PC-3 (cell line): ENCODE results near the gene DPH1. TPM values are rescaled to one million over a fixed set of nuclear protein-coding genes. Genes with fewer than 3 reads are reported as not detected.

ENCODE experiments used
- ATAC-seq: fragments of 200-7000 bp; cut with Tn5 transposase; 2 replicates; pipeline ENCODE4 v1.9.1; 2020; ENCODE audit warnings: mild to moderate bottlenecking, moderate library complexity
- BruUV-seq: library from RNA; stranded (reverse); fragments of 400-500 nt; replicated peaks from 2 replicates; lab custom pipeline; 2021; lab: Mats Ljungman, UMichigan
- CTCF ChIA-PET: fragments of 300-600 bp; sonication (Branson Sonifier 250); formaldehyde crosslinking; loops from one replicate; lab custom pipeline; 2022; ENCODE audit warnings: antibody characterized with exemption; lab: Charles Lee
- POLR2A ChIA-PET: fragments of 300-600 bp; sonication (Branson Sonifier 250); formaldehyde crosslinking; loops from one replicate; lab custom pipeline; 2022; ENCODE audit warnings: antibody characterized with exemption; ENCODE audit not compliant: unreplicated experiment; lab: Charles Lee
- DNase-seq: peaks from one replicate; pipeline ENCODE4 v3.0.0-alpha.2; 2015
- H2AFZ ChIP-seq: fragments of 300-600 bp; sonication (generic); 2 replicates; pipeline ENCODE4 v1.6.0; 2016; ENCODE audit warnings: antibody characterized with exemption, low read length
- H3F3A ChIP-seq: fragments of 300-600 bp; sonication (generic); one replicate; pipeline ENCODE4 v1.6.0; 2017; ENCODE audit warnings: antibody characterized with exemption, low read length, control low read depth, mild to moderate bottlenecking; ENCODE audit not compliant: unreplicated experiment
- H3K27ac ChIP-seq: fragments of 300-600 bp; sonication (generic); 2 replicates; pipeline ENCODE4 v1.5.1; 2016; ENCODE audit warnings: mild to moderate bottlenecking, low read length
- H3K27me3 ChIP-seq: fragments of 300-600 bp; sonication (generic); 2 replicates; pipeline ENCODE4 v1.6.1; 2016; ENCODE audit warnings: low read length, mixed read lengths
- H3K36me3 ChIP-seq: fragments of 300-600 bp; sonication (generic); 2 replicates; pipeline ENCODE4 v1.6.1; 2016; ENCODE audit warnings: low read depth, mixed run types, low read length, mixed read lengths
- H3K4me1 ChIP-seq: fragments of 300-600 bp; sonication (generic); 2 replicates; pipeline ENCODE4 v1.5.1; 2016; ENCODE audit warnings: low read length; ENCODE audit not compliant: insufficient read depth
- H3K4me2 ChIP-seq: fragments of 300-600 bp; sonication (generic); 2 replicates; pipeline ENCODE4 v1.6.0; 2016; ENCODE audit warnings: low read length
- H3K4me3 ChIP-seq: fragments of 300-600 bp; sonication (generic); 2 replicates; pipeline ENCODE4 v1.5.1; 2016; ENCODE audit warnings: mild to moderate bottlenecking, low read length, mixed read lengths
- H3K79me2 ChIP-seq: fragments of 300-600 bp; sonication (generic); 2 replicates; pipeline ENCODE4 v1.6.1; 2017; ENCODE audit warnings: low read length, mixed read lengths
- H3K9ac ChIP-seq: fragments of 300-600 bp; sonication (generic); 2 replicates; pipeline ENCODE4 v1.6.0; 2016; ENCODE audit warnings: mild to moderate bottlenecking, low read length
- H3K9me2 ChIP-seq: fragments of 300-600 bp; sonication (generic); replicated peaks from 2 replicates; pipeline ENCODE4 v1.6.1; 2016; ENCODE audit warnings: mixed run types, low read length, mixed read lengths
- H3K9me3 ChIP-seq: fragments of 300-600 bp; sonication (generic); 2 replicates; pipeline ENCODE4 v1.6.1; 2016; ENCODE audit warnings: low read length, mixed read lengths
- H4K20me1 ChIP-seq: fragments of 300-600 bp; sonication (generic); 2 replicates; pipeline ENCODE4 v1.6.1; 2016; ENCODE audit warnings: low read length, mixed read lengths
- EZH2 ChIP-seq: fragments of 300-600 bp; sonication (generic); IDR thresholded peaks from one replicate; pipeline ENCODE4 v1.6.1; 2017; ENCODE audit warnings: antibody characterized with exemption, mild to moderate bottlenecking, low read length; ENCODE audit not compliant: unreplicated experiment
- EZH2phosphoT487 ChIP-seq: fragments of 300-600 bp; sonication (generic); IDR thresholded peaks from 2 replicates; pipeline ENCODE4 v1.6.1; 2018; ENCODE audit warnings: mild to moderate bottlenecking, antibody characterized with exemption, low read length, borderline replicate concordance
- intact Hi-C: fragments of 100-400 bp; cut with micrococcal nuclease; formaldehyde crosslinking; loops from 2 replicates; pipeline ENCODE4 v1.9.0; 2023
- total RNA-seq: library from RNA; depleted of rRNA; stranded (reverse); fragments of >200 nt; gene quantifications from 2 replicates; pipeline ENCODE4 v1.2.3, GENCODE V29; 2014
- TF ChIP-seq, protein P1 (sequence below): fragments of 300-600 bp; sonication (generic); conservative IDR thresholded peaks from 2 replicates; pipeline ENCODE4 v1.5.1; 2017; ENCODE audit warnings: antibody characterized with exemption, low read depth, mild to moderate bottlenecking, low read length

The DPH1 gene
- total RNA-seq, 1 experiment from 2014 or later = 47.9 TPM

DNA sequence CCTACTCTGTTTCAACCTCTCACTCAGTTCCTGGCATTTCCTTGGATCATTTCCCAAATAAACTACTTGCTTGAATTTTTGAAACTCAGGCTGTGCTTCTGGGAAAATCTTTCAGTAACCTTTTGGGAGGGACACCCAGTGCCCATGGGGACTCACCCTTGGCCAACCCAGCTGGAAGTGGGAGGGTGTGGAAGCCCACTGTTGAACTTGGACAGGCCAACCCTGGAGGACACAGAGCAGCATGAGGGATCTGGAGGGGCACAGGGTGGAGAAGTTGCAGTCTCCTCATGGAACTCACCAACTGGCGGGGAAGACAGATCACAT lies 16.0 kb upstream of the DPH1 start:
- Histone ChIP-seq H3F3A (no peaks in the 10 kb centered on the region), H3K4me3 (no peak overlapping the region), H4K20me1 (no peaks in the 10 kb centered on the region), H3K79me2 (peaks cover 26% of the 10 kb centered on the region), H3K27ac (no peak overlapping the region), H2AFZ (no peak overlapping the region), H3K36me3 (no peaks in the 10 kb centered on the region), H3K4me1 (peaks cover 21% of the 10 kb centered on the region), H3K9me2 (no peaks in the 10 kb centered on the region), H3K27me3 (no peaks in the 10 kb centered on the region), H3K9ac (no peak overlapping the region), H3K4me2 (no peak overlapping the region), H3K9me3 (no peaks in the 10 kb centered on the region)
- TF ChIP-seq EZH2phosphoT487 (no peak), EZH2 (no peak)
- TF ChIP-seq, protein P1, sequence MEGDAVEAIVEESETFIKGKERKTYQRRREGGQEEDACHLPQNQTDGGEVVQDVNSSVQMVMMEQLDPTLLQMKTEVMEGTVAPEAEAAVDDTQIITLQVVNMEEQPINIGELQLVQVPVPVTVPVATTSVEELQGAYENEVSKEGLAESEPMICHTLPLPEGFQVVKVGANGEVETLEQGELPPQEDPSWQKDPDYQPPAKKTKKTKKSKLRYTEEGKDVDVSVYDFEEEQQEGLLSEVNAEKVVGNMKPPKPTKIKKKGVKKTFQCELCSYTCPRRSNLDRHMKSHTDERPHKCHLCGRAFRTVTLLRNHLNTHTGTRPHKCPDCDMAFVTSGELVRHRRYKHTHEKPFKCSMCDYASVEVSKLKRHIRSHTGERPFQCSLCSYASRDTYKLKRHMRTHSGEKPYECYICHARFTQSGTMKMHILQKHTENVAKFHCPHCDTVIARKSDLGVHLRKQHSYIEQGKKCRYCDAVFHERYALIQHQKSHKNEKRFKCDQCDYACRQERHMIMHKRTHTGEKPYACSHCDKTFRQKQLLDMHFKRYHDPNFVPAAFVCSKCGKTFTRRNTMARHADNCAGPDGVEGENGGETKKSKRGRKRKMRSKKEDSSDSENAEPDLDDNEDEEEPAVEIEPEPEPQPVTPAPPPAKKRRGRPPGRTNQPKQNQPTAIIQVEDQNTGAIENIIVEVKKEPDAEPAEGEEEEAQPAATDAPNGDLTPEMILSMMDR = no peak
- ChIA-PET POLR2A (no interaction called here), CTCF (no interaction called here)
- intact Hi-C loops = no loop called here
- DNase-seq (no peak), ATAC-seq (no peak)
- BruUV-seq = no TSS peak

DNA sequence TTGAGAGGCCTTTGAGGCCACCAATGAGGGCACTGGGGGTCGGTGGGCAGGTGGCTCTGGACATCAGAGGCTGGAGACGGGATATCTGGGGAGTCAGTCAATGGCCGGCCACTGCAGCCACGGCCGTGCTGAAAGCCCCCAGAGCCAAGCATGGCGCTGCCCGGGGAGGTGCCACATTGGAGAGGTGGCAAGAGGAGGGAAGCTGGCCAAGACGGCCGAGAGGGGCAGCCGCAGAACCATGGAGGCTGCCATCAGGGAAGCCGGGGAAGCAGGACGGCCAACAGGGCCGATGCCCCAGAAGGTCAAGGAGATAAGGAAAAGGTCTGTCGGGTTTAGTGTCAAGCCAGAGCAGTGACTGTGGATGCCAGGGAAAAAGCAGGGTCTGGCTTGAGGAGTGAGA lies 14.6 kb upstream of the DPH1 start:
- H4K20me1 ChIP-seq = no peaks in the 10 kb centered on the region
- BruUV-seq = no TSS peak

DNA sequence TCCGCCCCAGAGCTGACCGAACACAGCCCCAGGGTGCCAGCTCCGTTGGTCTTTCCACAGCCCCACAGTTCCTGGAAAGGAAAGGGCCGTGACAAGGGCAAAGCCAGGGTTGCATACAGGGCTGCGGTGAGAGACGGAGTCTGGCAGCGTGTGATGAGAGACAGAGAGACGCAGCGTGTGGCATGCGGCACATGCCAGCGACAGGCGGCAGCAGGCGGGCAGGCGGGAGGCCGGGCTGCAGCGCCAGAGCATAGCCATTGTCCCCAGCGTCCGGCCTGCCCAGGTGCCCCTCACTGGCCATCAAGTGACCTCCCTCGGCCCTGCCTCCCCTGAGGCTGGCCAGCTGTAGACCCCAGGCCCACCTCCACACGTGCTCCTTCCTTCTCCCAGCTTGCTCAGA lies 13.5 kb upstream of the DPH1 start:
- H3K9ac ChIP-seq = no peak overlapping the region
- H2AFZ ChIP-seq = no peak overlapping the region
- no peaks in the 10 kb centered on the region for H3K9me3 ChIP-seq
- no peaks in the 10 kb centered on the region for H3K27me3 ChIP-seq
- no peaks in the 10 kb centered on the region for H3K9me2 ChIP-seq
- no peaks in the 10 kb centered on the region for H3F3A ChIP-seq
- BruUV-seq = no TSS peak
- no peaks in the 10 kb centered on the region for H4K20me1 ChIP-seq
- no peak for DNase-seq
- H3K4me1 ChIP-seq = peaks cover 15% of the 10 kb centered on the region
- TF ChIP-seq EZH2phosphoT487 (no peak), EZH2 (no peak)
- TF ChIP-seq, protein P1 = no peak
- intact Hi-C loops = no loop called here
- CTCF ChIA-PET = no interaction called here
- POLR2A ChIA-PET = no interaction called here
- H3K79me2 ChIP-seq = peaks cover 29% of the 10 kb centered on the region
- H3K4me3 ChIP-seq = no peak overlapping the region
- no peak overlapping the region for H3K27ac ChIP-seq
- no peaks in the 10 kb centered on the region for H3K36me3 ChIP-seq
- H3K4me2 ChIP-seq = no peak overlapping the region
- ATAC-seq = no peak

More for the DNA sequence above, 14.6 kb upstream of the DPH1 start:
- peaks cover 20% of the 10 kb centered on the region for H3K4me1 ChIP-seq
- no peak overlapping the region for H3K27ac ChIP-seq
- ChIA-PET POLR2A (no interaction called here), CTCF (no interaction called here)
- ATAC-seq (no peak), DNase-seq (no peak)
- H2AFZ ChIP-seq = no peak overlapping the region
- no peaks in the 10 kb centered on the region for H3K9me2 ChIP-seq
- no peak overlapping the region for H3K9ac ChIP-seq
- no peaks in the 10 kb centered on the region for H3K36me3 ChIP-seq
- H3K4me2 ChIP-seq = no peak overlapping the region
- intact Hi-C loops = no loop called here
- H3K4me3 ChIP-seq = no peak overlapping the region
- H3K79me2 ChIP-seq = peaks cover 28% of the 10 kb centered on the region
- no peaks in the 10 kb centered on the region for H3K27me3 ChIP-seq
- TF ChIP-seq EZH2phosphoT487 (no peak), EZH2 (no peak)
- TF ChIP-seq, protein P1 = no peak
- H3F3A ChIP-seq = no peaks in the 10 kb centered on the region
- no peaks in the 10 kb centered on the region for H3K9me3 ChIP-seq
